SK-N-SH (cell line): ENCODE results near the gene GSK3B. TPM values are rescaled to one million over a fixed set of nuclear protein-coding genes. Genes with fewer than 3 reads are reported as not detected.

Source experiments
- CTCF ChIA-PET: fragments of 300-600, 350-600 bp; formaldehyde crosslinking; extraction: SDS; loops from one replicate; lab custom pipeline; 2021; lab: Yijun Ruan, JAX
- POLR2A ChIA-PET: fragments of 350-600 bp; sonication (Branson Sonifier 250); formaldehyde crosslinking; extraction: SDS; loops from one replicate; lab custom pipeline; 2020; ENCODE audit warnings: antibody characterized with exemption, inconsistent platforms; lab: Yijun Ruan, JAX
- DNase-seq: peaks from one replicate; pipeline ENCODE4 v3.0.0; 2012
- H2AFZ ChIP-seq: fragments of 200-600 bp; sonication (generic); 2 replicates; pipeline ENCODE4 v1.8.1; 2016; ENCODE audit warnings: antibody characterized with exemption, mild to moderate bottlenecking, low read depth
- H3F3A ChIP-seq: fragments of 200-600 bp; sonication (generic); replicated peaks from 2 replicates; pipeline ENCODE3; 2016; ENCODE audit warnings: antibody characterized with exemption, mild to moderate bottlenecking; ENCODE audit not compliant: insufficient read depth
- H3K27ac ChIP-seq, 2 experiments: fragments of 200-500 bp in 1 of 2; fragments of 200-600 bp in 1 of 2; sonication (Bioruptor generic) in 1 of 2; sonication (generic), shearing (Covaris generic) in 1 of 2; 2 replicates each; pipeline versions ENCODE4 v1.5.1 to v1.6.1; 2014 to 2016; ENCODE audit warnings: low read depth in 2 of 2, inconsistent platforms in 1 of 2, low read length in 1 of 2, mild to moderate bottlenecking in 1 of 2, mixed read lengths in 1 of 2
- H3K27me3 ChIP-seq: fragments of 200-600 bp; sonication (generic), shearing (Covaris generic); 2 replicates; pipeline ENCODE4 v1.6.1; 2016; ENCODE audit warnings: mixed run types; ENCODE audit not compliant: insufficient read depth
- H3K36me3 ChIP-seq, 2 experiments: fragments of 200-500 bp in 1 of 2; fragments of 200-600 bp in 1 of 2; sonication (Bioruptor generic) in 1 of 2; sonication (generic) in 1 of 2; replicated peaks in 1 of 2; 2 replicates each; pipeline versions ENCODE3 to v1.5.1; 2014 to 2016; ENCODE audit warnings: low read length in 1 of 2, mild to moderate bottlenecking in 1 of 2; ENCODE audit not compliant: insufficient read depth in 2 of 2, control insufficient read depth in 1 of 2
- H3K4me1 ChIP-seq, 2 experiments: fragments of 200-500 bp in 1 of 2; fragments of 200-600 bp in 1 of 2; sonication (Bioruptor generic) in 1 of 2; sonication (generic), shearing (Covaris generic) in 1 of 2; 2 replicates each; pipeline versions ENCODE4 v1.5.1 to v1.6.1; 2014 to 2016; ENCODE audit warnings: low read depth in 1 of 2, low read length in 1 of 2, mixed run types in 1 of 2; ENCODE audit not compliant: insufficient read depth in 2 of 2, control insufficient read depth in 1 of 2
- H3K4me2 ChIP-seq: fragments of 200-600 bp; sonication (generic), shearing (Covaris generic); 2 replicates; pipeline ENCODE4 v1.6.1; 2017; ENCODE audit warnings: mixed run types
- H3K4me3 ChIP-seq, 2 experiments: fragments of 200-500 bp in 1 of 2; fragments of 200-600 bp in 1 of 2; sonication (Bioruptor generic) in 1 of 2; sonication (generic), shearing (Covaris generic) in 1 of 2; 2 replicates each; pipeline versions ENCODE4 v1.5.1 to v1.8.1; 2014 to 2016; ENCODE audit warnings: low read depth in 2 of 2, inconsistent platforms in 1 of 2, low read length in 1 of 2, mild to moderate bottlenecking in 1 of 2, mixed read lengths in 1 of 2, moderate library complexity in 1 of 2
- H3K79me2 ChIP-seq: fragments of 200-600 bp; sonication (generic); 2 replicates; pipeline ENCODE4 v1.8.1; 2017; ENCODE audit warnings: mild to moderate bottlenecking; ENCODE audit not compliant: insufficient read depth
- H3K9ac ChIP-seq: fragments of 200-600 bp; sonication (generic); 2 replicates; pipeline ENCODE4 v1.6.1; 2017; ENCODE audit warnings: mixed run types
- H3K9me2 ChIP-seq: fragments of 200-600 bp; sonication (generic); 2 replicates; pipeline ENCODE4 v1.6.1; 2017; ENCODE audit warnings: mixed run types
- H3K9me3 ChIP-seq: fragments of 200-600 bp; sonication (generic); 2 replicates; pipeline ENCODE4 v1.6.1; 2017; ENCODE audit warnings: mixed run types, mild to moderate bottlenecking, moderate library complexity
- H4K20me1 ChIP-seq: fragments of 200-600 bp; sonication (generic); 2 replicates; pipeline ENCODE4 v1.6.1; 2017; ENCODE audit warnings: mild to moderate bottlenecking, mixed run types; ENCODE audit not compliant: insufficient read depth
- EP300 ChIP-seq, 2 experiments: IDR thresholded peaks; 2 replicates each; pipeline versions ENCODE4 v1.4.0 to v1.6.1; 2012; ENCODE audit warnings: borderline replicate concordance in 1 of 2, low read depth in 1 of 2, low read length in 1 of 2
- GABPA ChIP-seq: IDR thresholded peaks from 2 replicates; pipeline ENCODE4 v1.4.0; 2012; ENCODE audit warnings: low read depth, mild to moderate bottlenecking
- GATA2 ChIP-seq: sonication (generic); formaldehyde crosslinking; IDR thresholded peaks from 2 replicates; pipeline ENCODE4 v1.5.0; 2020; ENCODE audit warnings: mild to moderate bottlenecking, missing genetic modification reagents
- NFIC ChIP-seq: IDR thresholded peaks from 2 replicates; pipeline ENCODE4 v1.4.0; 2012; ENCODE audit warnings: borderline replicate concordance
- POLR2AphosphoS5 ChIP-seq: IDR thresholded peaks from 2 replicates; pipeline ENCODE4 v1.6.1; 2012; ENCODE audit warnings: low read depth, low read length
- RXRA ChIP-seq: IDR thresholded peaks from 2 replicates; pipeline ENCODE4 v1.4.0; 2012; ENCODE audit warnings: low read depth, mild to moderate bottlenecking, borderline replicate concordance
- SMC3 ChIP-seq: IDR thresholded peaks from 2 replicates; pipeline ENCODE4 v1.6.1; 2012; ENCODE audit warnings: low read depth, low read length, improper control_type of control experiment
- TAF1 ChIP-seq: IDR thresholded peaks from 2 replicates; pipeline ENCODE4 v1.6.1; 2012; ENCODE audit warnings: low read depth, mild to moderate bottlenecking, low read length, moderate library complexity, borderline replicate concordance
- TCF12 ChIP-seq: IDR thresholded peaks from 2 replicates; pipeline ENCODE4 v1.4.0; 2012
- YY1 ChIP-seq: IDR thresholded peaks from 2 replicates; pipeline ENCODE4 v1.4.0; 2012; ENCODE audit warnings: low read depth, mild to moderate bottlenecking
- WGBS: methylation state at CpG from one replicate; pipeline ENCODE4 v1.1.6; 2017; ENCODE audit warnings: low lambda C conversion rate; 5-methylcytosine and 5-hydroxymethylcytosine counted together
- polyA plus RNA-seq, 3 experiments: library from polyadenylated mRNA; depleted of rRNA; stranded (reverse); fragments of >200 nt; gene quantifications; 2 replicates each; pipeline ENCODE4 v1.2.3, GENCODE V29; 2012
- TF ChIP-seq, protein P1 (sequence below): fragments of 150-350 bp; IDR thresholded peaks from 2 replicates; pipeline ENCODE4 v1.6.1; 2017; ENCODE audit warnings: antibody characterized with exemption, low read length, low read depth, borderline replicate concordance
- TF ChIP-seq, protein P2 (sequence below): IDR thresholded peaks from 2 replicates; pipeline ENCODE4 v1.6.1; 2012; ENCODE audit warnings: mild to moderate bottlenecking, low read depth, low read length, moderate library complexity
- TF ChIP-seq, protein P3 (sequence below): IDR thresholded peaks from 2 replicates; pipeline ENCODE4; 2012
- TF ChIP-seq, protein P4 (sequence below): IDR thresholded peaks from 2 replicates; pipeline ENCODE4 v1.4.0; 2012; ENCODE audit warnings: low read depth

Gene GSK3B
- polyA plus RNA-seq, 1 of the 3 experiments (the other 2 are of a cell fraction) = 15.9 TPM

DNA sequence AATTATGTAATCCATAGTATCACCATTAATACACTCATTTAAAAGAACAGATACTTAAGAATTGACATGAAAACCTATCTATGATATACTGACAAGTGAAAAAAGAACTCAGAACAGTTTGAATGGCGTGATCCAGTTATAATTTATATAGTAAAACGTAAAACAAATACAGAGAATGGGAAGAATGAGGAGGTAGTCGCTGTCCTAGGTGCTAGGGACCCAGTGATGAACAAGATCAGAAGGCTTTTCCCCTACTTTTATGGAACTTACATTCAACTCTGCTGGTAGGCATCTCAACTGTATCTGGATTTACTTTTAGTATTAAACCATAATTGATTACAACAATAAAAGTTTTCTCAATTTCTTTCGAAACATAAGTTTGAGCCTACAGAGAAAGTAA, 31.8 kb downstream of the GSK3B start:
- peaks cover 4% of the 10 kb centered on the region for H3F3A ChIP-seq
- H3K36me3 ChIP-seq = peaks cover 0 to 5% of the 10 kb centered on the region in 2 experiments
- no peak overlapping the region for H3K27ac ChIP-seq
- DNase-seq = no peak
- 97% methylated on average over 4 of the region's 4 CpGs for WGBS
- H3K4me1 ChIP-seq = no peaks in the 10 kb centered on the region; a peak in 1 of 4 replicates
- no peak overlapping the region for H3K9ac ChIP-seq
- CTCF ChIA-PET = no interaction called here
- POLR2A ChIA-PET = no interaction called here
- H2AFZ ChIP-seq = no peak overlapping the region
- H3K4me2 ChIP-seq = no peak overlapping the region
- H3K79me2 ChIP-seq = peaks cover 100% of the 10 kb centered on the region
- no peaks in the 10 kb centered on the region for H3K27me3 ChIP-seq
- TF ChIP-seq POLR2AphosphoS5 (no peak), SMC3 (no peak), TCF12 (no peak), RXRA (no peak), GATA2 (CRISPR knock-in tag) (no peak)
- TF ChIP-seq, protein P1, sequence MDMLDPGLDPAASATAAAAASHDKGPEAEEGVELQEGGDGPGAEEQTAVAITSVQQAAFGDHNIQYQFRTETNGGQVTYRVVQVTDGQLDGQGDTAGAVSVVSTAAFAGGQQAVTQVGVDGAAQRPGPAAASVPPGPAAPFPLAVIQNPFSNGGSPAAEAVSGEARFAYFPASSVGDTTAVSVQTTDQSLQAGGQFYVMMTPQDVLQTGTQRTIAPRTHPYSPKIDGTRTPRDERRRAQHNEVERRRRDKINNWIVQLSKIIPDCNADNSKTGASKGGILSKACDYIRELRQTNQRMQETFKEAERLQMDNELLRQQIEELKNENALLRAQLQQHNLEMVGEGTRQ = no peak
- TF ChIP-seq, protein P2, sequence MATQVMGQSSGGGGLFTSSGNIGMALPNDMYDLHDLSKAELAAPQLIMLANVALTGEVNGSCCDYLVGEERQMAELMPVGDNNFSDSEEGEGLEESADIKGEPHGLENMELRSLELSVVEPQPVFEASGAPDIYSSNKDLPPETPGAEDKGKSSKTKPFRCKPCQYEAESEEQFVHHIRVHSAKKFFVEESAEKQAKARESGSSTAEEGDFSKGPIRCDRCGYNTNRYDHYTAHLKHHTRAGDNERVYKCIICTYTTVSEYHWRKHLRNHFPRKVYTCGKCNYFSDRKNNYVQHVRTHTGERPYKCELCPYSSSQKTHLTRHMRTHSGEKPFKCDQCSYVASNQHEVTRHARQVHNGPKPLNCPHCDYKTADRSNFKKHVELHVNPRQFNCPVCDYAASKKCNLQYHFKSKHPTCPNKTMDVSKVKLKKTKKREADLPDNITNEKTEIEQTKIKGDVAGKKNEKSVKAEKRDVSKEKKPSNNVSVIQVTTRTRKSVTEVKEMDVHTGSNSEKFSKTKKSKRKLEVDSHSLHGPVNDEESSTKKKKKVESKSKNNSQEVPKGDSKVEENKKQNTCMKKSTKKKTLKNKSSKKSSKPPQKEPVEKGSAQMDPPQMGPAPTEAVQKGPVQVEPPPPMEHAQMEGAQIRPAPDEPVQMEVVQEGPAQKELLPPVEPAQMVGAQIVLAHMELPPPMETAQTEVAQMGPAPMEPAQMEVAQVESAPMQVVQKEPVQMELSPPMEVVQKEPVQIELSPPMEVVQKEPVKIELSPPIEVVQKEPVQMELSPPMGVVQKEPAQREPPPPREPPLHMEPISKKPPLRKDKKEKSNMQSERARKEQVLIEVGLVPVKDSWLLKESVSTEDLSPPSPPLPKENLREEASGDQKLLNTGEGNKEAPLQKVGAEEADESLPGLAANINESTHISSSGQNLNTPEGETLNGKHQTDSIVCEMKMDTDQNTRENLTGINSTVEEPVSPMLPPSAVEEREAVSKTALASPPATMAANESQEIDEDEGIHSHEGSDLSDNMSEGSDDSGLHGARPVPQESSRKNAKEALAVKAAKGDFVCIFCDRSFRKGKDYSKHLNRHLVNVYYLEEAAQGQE = peak; percentile 94
- TF ChIP-seq, protein P3, sequence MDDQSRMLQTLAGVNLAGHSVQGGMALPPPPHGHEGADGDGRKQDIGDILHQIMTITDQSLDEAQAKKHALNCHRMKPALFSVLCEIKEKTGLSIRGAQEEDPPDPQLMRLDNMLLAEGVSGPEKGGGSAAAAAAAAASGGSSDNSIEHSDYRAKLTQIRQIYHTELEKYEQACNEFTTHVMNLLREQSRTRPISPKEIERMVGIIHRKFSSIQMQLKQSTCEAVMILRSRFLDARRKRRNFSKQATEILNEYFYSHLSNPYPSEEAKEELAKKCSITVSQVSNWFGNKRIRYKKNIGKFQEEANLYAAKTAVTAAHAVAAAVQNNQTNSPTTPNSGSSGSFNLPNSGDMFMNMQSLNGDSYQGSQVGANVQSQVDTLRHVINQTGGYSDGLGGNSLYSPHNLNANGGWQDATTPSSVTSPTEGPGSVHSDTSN = no peak
- no peaks in the 10 kb centered on the region for H3K9me2 ChIP-seq
- no peak overlapping the region for H3K4me3 ChIP-seq
- no peaks in the 10 kb centered on the region for H3K9me3 ChIP-seq
- H4K20me1 ChIP-seq = peaks cover 98% of the 10 kb centered on the region

DNA sequence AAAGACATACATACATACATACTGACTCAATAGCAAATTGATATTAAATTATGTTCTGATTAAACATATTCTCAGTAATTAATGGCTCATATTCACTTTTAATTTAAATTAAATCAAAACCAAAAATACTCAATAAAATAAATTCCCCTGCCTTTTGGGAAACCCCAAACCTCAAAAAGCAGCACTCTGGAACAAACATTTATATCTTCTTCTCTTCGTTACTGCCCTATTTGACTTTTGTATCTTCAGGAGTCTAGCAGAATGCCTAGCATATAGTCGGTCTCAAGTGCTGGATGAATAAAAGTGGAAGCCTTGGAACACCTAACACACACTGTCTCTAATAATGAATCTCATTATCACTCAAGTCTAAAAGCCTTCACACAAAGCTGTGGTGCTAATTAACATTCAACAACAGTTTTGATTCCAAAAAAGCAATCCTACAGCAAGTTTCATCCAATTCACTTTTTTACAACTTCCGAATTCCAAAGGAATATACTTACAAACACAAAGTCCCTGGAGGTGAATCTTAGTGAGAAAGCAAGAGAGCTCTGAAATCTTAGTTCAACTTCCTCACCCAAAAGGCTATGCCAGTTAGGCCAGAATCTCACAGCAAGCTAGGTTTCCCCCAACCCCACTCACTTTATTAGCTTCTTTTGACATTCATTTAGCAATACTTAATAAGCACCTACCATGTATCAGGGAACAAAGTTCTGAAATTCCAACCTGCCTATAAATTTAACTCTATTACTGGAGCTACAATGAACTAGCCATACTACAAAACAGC, 35.0 kb downstream of the GSK3B start:
- POLR2A ChIA-PET = no interaction called here
- no peaks in the 10 kb centered on the region for H3K27me3 ChIP-seq
- peaks cover 98% of the 10 kb centered on the region for H4K20me1 ChIP-seq
- no peak overlapping the region for H2AFZ ChIP-seq
- CTCF ChIA-PET = no interaction called here
- no peak for DNase-seq
- H3K79me2 ChIP-seq = peaks cover 100% of the 10 kb centered on the region
- H3K9me2 ChIP-seq = no peaks in the 10 kb centered on the region
- no peaks in the 10 kb centered on the region for H3K36me3 ChIP-seq
- 98% methylated on average over 3 of the region's 3 CpGs for WGBS
- H3K4me1 ChIP-seq = no peaks in the 10 kb centered on the region; a peak in 1 of 4 replicates
- TF ChIP-seq GABPA (no peak), TAF1 (no peak), EP300 (IDR thresholded peaks at IDR 0.05; ENCODE audit: borderline replicate concordance in 1 of 2, low read depth in 1 of 2, low read length in 1 of 2) (no peak), YY1 (no peak), TCF12 (no peak), NFIC (no peak)
- TF ChIP-seq, protein P4, sequence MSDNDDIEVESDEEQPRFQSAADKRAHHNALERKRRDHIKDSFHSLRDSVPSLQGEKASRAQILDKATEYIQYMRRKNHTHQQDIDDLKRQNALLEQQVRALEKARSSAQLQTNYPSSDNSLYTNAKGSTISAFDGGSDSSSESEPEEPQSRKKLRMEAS = no peak
- peaks cover 4% of the 10 kb centered on the region for H3F3A ChIP-seq
- H3K4me3 ChIP-seq = no peak overlapping the region
- no peak overlapping the region for H3K9ac ChIP-seq
- no peak overlapping the region for H3K4me2 ChIP-seq
- H3K9me3 ChIP-seq = no peaks in the 10 kb centered on the region
- H3K27ac ChIP-seq = no peak overlapping the region
